HG02884 (cell line): ENCODE results near the gene TTC28.

Source experiments
- ATAC-seq: cut with Tn5 transposase; IDR thresholded peaks from one replicate; pipeline ENCODE4 v1.9.1; 2021; ENCODE audit warnings: mild to moderate bottlenecking, moderate library complexity; ENCODE audit not compliant: unreplicated experiment

TTC28 gene

DNA sequence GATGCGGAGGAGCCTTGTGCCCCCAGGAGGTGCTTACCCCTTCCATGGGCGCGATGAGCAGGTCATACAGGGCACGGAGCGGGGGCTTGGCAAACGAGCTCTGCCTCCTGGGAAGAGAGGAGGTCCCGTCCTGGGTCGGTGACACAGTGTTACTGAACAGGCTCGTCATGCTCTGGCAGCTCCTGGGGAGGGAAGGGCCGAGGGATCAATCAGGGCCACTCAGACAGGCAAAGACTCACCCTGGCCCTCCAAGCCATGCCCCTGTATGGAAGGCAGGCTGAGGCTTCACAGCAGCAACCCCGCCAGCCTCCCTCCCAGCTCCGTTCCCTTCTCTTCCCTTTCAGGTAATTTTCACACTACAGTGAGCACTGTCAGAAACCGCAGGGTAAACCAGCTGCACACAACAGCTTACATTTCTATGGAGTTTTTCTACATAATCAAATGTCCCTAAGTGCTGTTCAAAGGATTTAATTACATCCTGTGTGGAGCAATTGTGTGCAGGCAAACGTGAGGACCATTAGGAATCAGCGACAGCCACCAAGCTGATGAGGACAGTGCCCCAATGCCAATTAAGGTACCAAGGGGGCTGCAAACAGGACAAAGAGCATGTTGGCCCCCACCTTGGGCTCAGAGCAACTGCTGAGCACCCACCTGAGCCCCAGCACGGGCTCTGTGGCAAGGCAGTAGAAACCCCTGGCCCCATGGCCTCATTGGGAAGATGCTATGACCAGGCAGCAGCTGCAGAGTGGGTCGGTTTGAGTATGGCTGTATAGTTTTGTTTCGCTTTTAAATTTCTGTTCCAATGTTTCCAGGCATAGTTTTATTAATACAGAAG, 665.2 kb downstream of the TTC28 start:
- no peak for ATAC-seq

DNA sequence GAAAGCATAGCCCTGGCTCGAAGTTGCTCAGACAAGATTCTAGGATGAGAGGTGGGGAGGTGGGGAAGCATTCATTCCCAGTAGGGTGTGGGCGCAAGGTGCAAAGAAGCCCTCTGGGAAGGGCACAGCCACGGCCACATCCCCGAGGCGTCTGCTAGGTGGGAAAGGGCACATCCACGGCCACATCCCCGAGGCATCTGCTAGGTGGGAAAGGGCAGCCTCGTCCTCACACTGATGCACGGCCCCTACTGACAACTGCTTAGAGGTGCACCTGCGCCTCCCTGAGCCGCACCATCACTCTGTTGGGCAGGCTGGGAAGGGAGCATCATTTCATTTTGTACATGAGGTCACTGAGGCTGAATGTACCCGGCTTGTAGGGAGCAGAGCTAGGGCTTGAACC, 666.0 kb downstream of the TTC28 start:
- ATAC-seq: no peak

DNA sequence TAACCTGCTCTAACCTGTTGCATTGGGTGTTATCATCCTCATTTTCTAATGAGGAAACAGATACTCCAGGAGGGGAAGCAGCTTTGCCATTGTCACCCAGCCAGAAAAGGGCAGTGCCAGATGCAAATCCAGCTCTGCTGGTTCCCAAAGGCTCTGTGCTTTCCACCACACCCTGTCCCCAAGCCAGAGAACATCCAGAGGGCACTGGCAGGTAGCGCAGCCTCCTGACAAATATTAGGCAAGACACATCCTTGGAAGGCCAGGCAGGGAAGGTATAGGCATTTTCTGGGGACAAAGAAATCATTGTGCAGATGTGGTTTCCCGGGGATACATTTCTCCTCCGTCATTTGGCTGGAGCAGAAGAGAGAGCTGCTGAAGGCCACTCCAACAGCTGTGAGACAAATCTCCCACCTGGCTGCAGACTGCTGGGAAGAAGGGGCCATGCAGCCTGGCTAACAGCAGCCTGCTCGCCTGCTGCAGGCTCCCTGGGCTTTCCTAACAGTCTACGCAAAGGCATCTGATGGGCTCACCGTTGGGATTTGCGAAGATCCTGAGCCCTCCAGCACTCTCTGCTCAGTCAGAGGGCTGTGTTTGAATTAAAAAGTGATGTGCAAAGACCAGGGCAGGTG, 666.7 kb downstream of the TTC28 start:
- ATAC-seq: no peak

DNA sequence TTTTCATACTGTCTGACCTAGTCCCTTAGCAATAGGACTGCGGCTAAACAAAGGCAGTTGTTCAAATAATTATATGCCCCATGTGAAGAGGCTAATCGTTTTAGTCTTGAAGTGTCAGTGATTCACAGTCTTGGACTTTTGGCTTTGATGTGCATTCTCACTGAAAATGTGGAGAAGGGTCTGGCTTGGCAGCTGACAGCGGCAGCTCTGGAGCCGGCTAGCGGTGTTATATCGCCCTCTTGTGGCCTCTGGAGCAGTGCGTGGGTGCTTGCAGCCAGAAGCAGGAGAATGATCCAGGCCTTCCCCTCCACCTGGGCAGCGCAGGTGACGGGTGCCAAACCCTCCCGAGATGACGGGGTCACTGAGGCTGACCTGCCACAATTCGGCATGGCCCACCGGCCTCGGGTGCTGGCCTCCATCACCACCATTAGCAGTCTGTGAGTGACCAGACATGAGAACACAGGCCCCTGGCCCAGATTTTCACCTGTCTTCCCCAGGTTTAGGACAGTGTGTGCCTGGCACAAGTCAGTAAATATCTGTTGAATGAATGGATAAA, 670.3 kb downstream of the TTC28 start:
- no peak for ATAC-seq

DNA sequence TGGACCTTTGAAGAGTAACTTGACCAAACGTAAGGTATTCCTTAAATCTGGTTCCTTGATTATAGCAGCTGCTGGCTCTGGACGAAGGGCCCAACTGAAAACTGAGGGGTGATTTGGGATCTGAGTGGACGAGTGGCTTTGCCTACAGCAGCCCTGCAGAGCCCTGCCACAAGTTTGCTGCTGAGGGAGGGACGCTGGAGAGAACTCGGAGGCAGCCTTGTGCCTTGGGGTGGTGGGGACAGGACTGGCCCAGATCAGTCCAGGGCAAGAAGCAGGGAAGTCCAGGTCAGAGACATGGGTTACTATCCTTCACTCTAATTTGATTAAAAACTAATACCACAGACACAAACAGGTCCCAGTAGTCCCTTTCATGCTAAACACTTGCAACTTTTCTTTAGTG, 671.0 kb downstream of the TTC28 start:
- ATAC-seq: no peak

DNA sequence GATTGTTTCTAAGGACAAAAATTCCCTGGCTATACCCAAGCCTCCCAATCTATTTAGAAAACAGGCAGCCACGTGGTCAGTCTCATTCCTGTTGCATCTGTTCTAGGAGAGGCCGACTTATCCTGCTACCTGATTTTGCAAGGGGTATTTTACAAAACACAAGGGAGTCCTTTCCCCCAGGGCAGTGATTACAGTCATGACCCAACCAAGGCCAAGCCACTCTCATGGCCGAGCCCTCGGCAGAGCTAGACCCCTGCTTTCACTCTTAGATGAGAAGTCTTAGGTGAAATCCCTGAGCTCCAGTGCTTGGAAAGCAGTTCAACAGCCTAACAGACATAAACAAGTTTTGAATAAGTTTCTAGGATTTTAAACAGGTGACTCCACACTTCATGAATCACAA, 671.6 kb downstream of the TTC28 start:
- ATAC-seq: no peak

DNA sequence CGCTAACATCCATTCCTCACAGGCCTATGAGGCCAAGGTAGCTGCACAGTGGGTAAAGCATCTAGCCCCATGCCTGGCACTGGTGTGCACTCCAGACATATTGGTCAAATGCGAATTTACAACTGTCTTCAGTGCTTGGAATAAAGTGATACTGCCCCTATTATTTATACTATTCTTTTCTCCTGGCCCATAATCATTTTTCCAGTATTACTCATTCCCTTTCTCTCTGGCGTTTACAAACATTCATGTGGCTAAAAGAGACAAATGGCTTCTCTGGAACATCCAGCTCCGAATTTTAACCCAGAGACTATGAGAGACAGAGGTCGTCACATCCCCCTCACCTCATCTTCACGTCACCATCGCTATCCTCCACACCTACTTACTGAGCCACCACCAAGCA, 673.4 kb downstream of the TTC28 start:
- no peak for ATAC-seq

DNA sequence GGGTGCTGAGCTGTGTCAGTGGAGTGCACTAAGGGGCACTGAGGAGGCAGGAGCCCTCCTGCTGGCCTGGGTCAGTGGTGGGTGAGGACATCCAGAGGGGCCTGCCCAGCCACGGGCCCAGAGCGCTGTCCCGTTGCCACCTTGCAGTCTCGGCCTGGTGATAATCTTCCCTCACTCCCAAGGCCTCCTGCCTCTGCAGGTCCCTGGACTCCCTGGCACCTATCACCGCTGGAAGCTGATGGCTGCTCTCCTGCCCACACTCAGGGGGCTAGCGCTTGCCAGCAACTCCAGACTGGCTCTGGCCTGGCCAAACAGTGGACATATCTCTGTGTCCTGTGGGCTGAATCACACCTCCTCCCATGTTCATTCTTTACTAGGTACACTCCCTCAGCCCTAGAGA, 674.1 kb downstream of the TTC28 start:
- ATAC-seq: no peak

DNA sequence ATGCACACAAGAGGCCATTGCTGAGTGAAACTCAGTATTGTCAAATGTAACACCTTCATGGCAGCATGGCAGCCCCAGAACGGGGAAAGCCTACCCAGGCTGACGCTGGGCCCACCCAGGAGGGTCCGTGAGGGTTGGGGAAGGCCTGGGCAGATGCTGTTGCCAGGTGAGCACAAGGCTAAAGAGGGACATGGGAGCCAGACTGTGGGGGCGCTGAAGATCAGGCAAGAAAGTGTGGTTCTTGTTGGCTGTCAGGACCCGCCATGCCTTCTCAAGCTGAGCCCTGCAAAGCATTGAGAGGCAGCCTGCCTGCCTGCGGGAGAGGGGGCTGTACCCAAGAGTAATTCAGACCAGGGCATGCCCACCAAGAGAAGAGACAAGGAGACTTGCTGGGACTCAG, 675.6 kb downstream of the TTC28 start:
- ATAC-seq: no peak

DNA sequence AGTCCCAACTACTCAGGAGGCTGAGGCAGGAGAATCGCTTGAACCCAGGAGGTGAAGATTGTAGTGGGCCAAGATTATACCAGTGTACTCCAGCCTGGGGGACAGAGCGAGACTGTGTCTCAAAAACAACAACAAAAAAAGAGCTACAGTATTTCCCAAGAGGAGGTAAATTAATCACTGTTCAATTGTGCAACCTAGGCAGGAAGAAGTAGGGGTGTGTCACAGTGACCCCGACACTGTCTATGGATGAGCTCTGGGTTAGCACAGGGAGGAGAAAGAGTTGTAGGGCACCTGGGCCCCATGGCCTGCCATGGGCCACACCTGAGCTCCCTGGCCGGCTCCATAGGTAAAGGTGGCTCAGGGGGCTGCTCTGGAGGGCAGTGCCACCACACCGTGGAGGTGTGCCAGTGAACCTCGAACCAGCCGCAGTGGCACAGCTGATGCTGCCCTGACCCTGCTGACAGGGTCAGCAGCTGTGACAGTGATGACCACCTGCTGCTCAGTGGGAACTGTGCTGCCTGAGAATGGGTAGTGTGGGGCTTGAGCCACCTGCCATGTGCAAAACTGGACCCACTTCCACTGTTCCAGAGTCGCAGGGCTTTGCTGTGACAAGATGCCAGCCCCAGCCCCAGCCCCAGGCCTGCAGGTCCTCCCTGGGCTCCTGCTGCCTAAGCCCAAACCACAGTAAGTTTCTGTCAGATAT, 676.6 kb downstream of the TTC28 start:
- no peak for ATAC-seq

DNA sequence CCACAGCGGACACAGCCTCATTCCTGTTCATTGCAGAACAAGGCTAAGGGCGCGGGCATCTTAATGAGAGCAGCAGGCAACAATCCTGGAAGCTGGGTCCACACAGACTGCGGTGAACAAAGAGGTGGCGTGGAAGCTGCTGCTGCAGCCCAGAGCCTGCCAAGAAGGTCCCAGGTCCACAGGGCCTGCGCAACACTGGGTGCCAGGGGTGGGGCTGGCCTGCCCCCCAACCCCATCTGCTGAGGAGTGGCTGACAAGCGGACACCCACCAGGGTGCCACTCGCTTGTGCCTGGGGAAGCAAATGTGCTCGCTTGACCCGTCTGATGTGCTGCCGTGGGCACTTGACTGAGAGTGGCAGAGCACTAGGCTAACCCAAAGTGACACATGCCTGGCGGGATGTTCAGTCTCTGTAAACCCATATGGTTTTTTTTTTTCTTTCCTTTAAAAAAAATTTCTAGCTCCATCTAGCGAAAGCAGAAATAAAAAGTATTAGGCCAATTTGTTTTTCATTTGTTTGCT, 677.4 kb downstream of the TTC28 start:
- no peak for ATAC-seq

DNA sequence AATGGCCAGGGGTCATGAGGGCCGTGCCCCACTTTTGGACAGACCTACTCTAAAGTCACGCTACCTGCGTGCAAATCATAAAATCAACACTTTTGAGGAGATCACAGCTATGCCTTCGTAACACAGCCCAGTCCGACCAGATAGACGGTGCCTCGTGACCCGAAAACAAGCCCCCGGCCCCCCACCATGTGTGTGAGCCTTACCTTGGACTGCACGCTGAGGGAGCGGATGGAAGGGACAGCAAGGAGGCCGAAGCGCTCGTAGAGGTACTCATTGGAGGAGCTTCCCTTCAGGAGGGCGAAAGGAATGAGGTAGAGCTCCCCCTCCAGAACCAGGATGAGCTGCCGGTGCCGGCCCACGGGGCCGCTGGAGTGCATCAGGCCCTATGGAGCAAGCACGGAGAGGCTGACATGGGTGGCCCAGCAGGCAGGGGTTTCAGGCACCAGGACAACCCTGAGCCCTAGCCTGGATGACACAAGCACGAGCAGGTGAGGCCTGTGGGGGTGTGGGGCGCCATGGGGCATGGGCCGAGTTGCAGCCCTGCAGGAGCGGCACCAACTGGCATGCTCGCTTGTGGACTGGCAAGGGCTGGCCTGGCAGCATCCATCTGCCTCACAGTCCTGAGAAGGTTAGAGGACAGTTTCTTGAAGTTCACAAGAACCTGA, 678.3 kb downstream of the TTC28 start:
- no peak for ATAC-seq

DNA sequence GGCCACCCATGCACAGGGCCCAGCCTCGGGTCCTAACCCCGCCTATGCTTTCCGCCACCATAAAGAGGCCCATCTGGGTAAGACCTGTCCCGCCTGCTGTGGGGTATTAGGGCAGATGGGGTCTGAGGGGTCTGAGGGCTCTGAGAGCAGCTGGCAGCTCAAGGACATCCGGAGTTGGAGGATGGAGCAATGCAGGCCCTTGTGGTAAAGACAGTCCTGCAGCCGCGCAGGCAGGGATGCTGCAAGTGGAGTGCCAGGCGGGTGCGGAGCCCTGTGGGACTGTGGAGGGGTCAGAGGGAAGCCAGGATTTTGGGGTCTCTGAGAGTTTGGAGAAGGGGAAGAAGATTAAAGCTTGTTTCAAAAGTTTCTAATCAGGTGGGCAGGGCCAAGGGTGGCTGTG, 679.3 kb downstream of the TTC28 start:
- no peak for ATAC-seq

DNA sequence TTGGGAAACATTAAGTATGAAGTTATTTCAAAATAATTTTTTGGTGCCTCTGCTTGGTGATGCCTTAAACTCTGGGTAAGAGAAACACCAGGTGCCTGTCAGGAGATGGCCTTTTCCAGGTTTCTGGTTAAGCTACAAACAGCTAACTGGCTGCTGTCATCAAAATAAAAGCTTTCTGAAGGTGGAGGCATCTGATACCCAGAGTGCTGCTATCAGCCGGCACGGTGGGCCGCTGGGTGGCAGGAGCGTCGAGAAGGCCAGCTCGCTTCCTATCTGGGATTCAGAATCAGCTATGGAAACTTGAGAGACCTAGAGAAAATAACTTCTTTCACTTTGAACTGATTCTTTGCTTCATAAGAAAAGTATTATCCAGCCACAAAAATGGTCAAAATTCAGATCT, 679.8 kb downstream of the TTC28 start:
- no peak for ATAC-seq

DNA sequence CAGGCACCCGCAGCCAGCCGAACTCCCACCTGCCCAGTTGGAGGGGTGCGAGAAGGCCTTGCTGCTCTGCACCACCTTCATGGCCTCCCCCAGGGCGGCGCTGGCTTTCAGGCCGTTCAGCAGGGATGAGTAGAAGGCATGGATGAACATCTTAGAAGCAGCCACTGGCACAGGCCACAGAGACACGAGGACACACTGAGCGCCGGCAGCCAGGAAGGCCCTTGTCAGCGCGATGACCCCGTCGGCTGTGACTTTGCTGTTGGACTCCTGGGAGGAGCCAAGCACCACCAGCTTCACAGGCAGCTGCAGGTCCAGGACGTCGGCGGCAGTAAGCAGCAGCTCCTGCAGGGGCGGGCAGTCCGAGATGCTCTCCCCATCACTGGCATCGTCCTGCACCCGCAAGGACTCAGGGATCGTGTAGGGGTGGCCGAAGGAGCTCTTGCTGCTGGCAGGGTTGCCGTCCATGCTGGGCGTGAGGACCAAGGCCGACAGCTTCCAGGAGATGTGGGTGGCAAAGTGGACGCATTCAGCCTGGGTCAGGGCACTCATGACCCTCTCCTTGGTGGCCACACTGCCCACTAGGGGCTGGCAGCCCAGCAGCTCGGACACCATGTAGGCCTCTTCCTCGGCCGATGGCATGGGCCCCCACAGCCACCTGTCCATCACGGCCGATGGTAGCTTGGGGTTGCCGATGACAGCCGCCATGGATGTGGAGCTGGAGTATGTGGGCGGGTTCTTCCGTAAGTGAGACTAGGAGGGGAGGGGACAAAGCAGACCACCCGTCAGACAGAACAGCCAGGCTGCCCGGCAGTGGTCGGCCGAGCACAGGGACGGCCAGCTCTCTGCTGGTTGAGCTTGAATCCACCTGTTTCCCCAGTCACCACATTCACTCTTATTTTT, 680.9 kb downstream of the TTC28 start:
- ATAC-seq: no peak

DNA sequence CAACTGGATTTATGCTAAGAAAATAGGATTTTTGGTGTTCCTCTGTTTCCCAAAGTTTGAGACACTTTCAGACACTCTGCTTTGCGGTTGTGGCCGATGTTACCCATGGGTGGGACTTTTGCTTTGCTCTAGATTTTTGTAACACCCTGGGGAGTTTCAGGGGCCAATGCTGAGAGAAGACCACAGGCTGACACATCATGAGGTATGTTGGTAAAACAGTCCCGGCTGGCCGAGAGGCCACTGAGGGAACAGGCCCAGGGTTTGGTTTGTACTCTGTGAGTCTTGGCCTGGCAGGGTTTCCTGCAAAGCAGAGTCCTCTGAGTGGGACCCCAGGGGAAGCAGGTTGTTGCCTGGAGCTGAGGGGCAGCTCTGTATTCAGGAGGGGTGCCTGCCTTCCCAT, 682.1 kb downstream of the TTC28 start:
- no peak for ATAC-seq

DNA sequence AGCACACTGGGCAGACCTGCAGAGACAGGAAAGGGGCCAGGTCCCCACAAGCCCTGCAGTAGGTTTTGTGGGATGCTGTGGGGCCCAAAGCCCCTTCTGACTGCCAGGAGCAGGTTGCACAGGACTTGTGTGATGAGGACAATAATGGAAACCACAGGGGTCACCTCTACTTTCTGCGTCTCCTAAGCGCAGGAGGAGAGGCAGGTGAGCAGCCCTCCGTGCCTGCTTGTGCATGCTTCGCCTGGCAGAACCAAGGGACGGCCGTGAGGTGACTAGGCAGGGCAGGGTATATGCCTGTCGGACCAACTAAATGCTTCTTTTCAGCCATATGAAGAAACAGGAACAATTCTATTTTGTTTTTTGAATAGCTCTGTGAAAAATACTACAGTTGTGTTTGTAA, 682.7 kb downstream of the TTC28 start:
- ATAC-seq: no peak

DNA sequence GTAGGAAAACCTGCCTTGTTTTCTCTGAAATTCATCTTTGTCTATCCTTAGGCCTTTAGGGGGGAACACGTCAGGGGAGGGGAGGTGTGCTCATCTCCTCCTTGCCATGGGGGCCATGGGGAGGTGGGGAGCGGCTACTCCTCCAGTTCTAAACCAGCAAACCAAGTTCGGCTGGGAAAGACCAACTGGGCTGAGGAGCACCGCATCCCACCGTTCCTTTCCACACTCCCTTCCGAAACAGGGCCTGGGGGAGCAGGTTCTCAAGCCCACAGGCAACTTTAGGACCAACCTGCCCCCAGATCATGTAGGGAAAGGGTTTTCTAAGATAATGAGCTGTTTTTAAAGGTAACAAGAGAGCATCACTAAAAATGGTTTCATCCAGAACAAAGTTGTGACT, 683.1 kb downstream of the TTC28 start:
- no peak for ATAC-seq

DNA sequence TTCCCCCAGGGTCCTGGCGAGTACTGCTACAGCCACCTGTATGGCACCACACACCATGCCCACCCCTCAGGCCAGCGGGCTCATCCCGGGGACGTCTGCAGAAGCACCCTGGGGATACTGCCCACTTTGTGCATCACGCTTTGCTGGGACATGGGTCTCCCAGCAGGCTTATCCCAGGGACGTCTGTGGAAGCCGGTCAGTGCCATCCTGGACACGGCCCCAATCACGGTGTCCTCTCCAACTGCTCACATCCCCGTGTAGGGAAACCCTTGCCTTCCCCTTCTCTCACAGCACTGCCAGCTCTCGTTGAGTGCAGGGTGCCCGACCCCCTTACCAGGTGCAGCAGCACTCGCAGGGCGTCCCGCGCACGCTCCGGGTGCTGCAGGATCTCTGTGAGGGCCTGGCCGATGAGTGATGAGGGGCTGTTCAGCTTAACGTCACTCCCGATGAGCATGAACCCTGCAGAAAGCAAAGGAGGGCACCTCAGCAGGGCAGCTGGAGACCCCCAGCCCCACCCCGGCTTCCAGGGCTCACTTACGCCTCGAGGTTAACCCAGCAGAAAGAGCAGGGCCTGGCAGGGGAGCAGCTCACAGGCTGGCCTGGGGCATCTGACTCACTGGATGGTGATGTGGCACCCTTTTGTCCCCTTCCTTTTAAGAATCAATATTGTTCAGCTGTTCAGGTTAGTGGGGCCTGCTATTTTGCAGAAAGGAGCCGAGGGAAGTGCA, 683.7 kb downstream of the TTC28 start:
- no peak for ATAC-seq
